CD4-positive, alpha-beta T cell treated with Interleukin-15 for 4 hours (primary cell): ENCODE data around the gene NCBP3.
"Not testable (repeated sequence)": the region's sequence is repeated elsewhere in the genome, so short reads cannot be mapped to it uniquely, and the experiment has no call there.

Source experiments
- DNase-seq: peaks from one replicate; pipeline ENCODE4 v3.0.0-alpha.2; 2020; ENCODE audit warnings: low spot score

NCBP3 gene

GRCh38 chr17:3810019-3810418 lies 36.0 kb downstream of the NCBP3 start:
- no peak for DNase-seq

- DNase-seq: no peak
Measured at GRCh38 chr17:3809135-3809534, 36.9 kb downstream of the NCBP3 start.

- no peak for DNase-seq
Measured at GRCh38 chr17:3808701-3809100, 37.3 kb downstream of the NCBP3 start.

- DNase-seq: no peak
Measured at GRCh38 chr17:3805581-3805980, 40.5 kb downstream of the NCBP3 start.

- DNase-seq: no peak
Measured at GRCh38 chr17:3804503-3804931, 41.5 kb downstream of the NCBP3 start.

GRCh38 chr17:3803308-3803640 lies 42.8 kb downstream of the NCBP3 start:
- no peak for DNase-seq

- DNase-seq: no peak
Measured at GRCh38 chr17:3802461-3803307, 43.4 kb downstream of the NCBP3 start.

- DNase-seq: no peak
Measured at GRCh38 chr17:3801792-3802191, 44.3 kb downstream of the NCBP3 start.

GRCh38 chr17:3801347-3801746 lies 44.7 kb downstream of the NCBP3 start:
- no peak for DNase-seq

- DNase-seq: no peak
Measured at GRCh38 chr17:3800362-3801271, 45.4 kb downstream of the NCBP3 start, which contains the start of gene ITGAE. ITGAE (minus strand) TSS chr17:3801188; CDS start chr17:3801144, 44 bp downstream.

GRCh38 chr17:3799181-3799945 lies 46.7 kb downstream of the NCBP3 start:
- DNase-seq: no peak

- DNase-seq: peak; percentile 10
Measured at GRCh38 chr17:3798273-3799180, 47.5 kb downstream of the NCBP3 start.

- DNase-seq: peak; percentile 72
Measured at GRCh38 chr17:3796822-3797170, 49.2 kb downstream of the NCBP3 start.

- DNase-seq: peak; percentile 91
Measured at GRCh38 chr17:3796110-3796821, 49.8 kb downstream of the NCBP3 start.

- DNase-seq: no peak
Measured at GRCh38 chr17:3795390-3796102, 50.5 kb downstream of the NCBP3 start.

GRCh38 chr17:3794557-3795389 lies 51.3 kb downstream of the NCBP3 start:
- peak; percentile 84 for DNase-seq

GRCh38 chr17:3794152-3794551 lies 51.9 kb downstream of the NCBP3 start:
- not testable (repeated sequence) for DNase-seq

- DNase-seq: not testable (repeated sequence)
Measured at GRCh38 chr17:3793258-3793657, 52.8 kb downstream of the NCBP3 start.

GRCh38 chr17:3792481-3792880 lies 53.6 kb downstream of the NCBP3 start:
- no peak for DNase-seq
